NCI-H2029 (cell line): Measurements from ENCODE around the gene GRID1.
"Not testable (repeated sequence)": the region's sequence is repeated elsewhere in the genome, so short reads cannot be mapped to it uniquely, and the experiment has no call there.

Experiments
- DNase-seq: peaks from one replicate; lab custom pipeline; 2025; lab: John Stamatoyannopoulos, UW

Gene GRID1

DNA sequence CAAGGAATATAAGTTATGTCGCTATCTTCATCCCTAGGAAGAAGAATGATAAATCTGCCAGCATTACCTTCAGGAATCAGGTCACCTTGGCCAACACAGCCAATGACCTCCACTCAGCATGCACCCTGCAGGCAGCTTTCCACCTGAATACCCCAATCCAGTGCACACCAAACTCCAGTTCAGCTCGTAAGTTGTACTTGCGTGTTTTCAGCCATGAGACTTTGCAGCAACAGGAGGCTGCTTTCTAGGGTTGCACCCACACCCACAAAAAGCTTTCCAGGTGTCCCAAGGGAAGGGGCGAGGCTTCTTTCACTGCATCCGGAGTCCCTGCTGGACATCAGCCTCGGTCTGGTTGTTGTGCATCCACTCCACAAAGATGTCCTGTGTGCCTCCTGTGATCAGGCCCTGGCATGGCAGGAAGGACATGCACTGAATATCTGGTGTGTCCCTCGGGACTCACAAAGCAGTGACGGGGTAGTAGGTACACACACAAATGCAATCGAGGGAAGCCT, 282.9 kb downstream of the GRID1 start:
- no peak for DNase-seq

DNA sequence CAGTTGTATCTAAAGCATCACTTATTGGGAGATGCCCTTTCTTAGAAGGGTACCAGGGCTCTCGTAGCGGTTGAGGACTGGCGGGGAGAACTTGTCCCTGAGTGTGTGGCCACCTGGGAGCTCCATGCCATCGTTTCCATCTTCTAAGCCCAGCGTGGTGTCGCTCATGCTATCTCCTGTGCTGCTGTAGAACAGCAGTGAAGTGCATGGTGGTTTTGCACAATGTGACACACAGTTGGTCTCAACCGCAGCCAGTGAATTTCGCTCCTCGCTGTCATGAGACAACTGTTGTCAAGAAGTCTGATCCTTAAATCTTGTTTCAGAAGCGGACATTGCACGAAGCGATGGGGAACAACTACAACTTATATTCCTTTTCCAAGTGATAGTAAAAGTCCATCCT, 283.4 kb downstream of the GRID1 start:
- DNase-seq = no peak

DNA sequence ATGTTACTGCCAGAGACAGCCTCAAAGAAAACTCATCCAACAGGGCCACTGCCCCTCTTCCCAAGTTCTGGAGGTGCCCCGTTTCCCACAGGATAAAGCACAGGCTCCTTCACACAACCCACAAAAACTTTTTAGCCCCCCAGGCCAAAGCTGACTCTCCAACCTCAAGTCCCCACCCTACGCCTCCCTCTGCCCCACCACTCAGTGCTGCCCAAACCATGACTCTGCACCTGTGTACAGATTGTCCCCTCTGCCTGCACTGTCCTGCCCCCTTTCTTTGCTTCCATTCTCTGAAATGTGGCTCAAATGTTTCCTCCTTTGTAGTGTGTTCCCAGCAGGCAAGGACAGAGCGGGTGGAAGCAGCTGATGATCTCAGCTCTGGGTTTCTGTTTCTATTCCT, 284.0 kb downstream of the GRID1 start:
- DNase-seq = no peak

DNA sequence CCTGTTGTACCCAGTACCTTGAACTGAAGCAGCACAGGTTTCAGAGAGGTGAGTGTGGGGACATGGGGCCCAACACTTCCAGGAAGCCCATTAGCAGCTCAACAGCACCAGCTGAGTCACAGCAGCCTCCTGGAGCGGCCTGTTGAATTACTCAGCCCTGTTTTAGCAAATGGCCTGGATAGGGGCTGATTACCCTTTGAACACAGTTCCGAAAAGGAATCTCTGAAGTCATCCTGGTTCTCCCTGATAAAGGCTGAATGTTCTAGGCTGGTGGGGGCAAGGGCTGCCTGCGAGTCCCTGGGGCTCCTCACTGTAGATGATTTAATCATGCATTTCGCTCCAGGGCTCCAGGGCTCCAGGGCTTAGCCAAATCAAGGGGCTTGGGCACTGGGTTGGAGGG, 287.5 kb downstream of the GRID1 start:
- DNase-seq = no peak

DNA sequence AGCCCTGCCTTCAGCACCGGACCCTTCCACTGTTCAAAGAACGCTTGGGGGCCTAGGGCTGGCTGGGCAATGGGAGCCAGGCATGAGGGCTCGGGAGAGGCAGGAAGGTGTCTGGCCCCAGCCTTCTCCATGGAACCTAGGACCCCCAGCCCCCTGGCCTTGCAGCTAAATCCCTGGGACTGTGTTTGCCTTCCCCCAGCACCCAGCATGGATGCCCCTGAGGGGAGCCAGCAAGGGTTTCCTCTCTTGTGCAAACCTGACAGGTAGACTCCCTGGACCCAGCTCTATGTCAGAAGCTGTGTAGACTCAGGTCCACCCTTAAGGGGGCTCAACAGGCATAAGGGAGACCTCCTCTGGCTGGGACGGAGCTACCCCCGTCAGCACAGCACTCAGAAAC, 288.0 kb downstream of the GRID1 start:
- no peak for DNase-seq

DNA sequence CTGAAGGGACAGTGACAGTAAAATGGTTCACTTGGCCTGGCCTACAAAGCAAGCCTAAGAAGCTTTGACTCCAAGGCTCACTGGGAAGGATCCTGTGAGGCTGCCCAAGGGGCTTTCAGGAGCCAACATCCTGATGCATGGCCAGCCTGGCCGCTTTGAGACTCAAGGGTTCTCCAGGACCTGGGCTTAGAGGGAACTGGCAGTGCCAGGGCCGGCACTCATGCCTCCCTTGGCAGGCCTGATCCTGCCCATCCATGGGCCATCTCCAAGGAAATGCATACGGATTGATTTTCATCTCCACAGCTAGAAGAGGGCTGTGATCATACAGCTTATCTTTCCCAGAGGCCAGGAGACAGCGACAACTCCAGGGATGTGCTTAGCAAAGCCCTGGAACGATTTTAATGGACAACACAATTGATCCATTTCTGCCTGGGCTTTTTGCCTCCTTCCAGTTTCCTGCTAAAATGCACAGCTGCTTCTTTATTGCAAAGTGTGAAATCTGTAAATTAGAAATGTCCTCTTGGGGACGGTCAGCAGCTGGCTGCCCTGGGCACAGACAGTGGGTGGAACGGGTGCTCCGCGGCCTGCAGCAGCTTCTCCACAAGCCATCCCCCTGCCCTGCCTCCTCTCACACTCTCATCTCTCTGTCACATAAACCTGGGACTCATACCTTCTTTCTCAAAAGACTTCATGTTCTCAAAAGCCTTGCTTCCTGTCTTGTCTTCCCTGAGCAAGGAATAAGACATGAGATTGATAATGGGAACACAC, 288.5 kb downstream of the GRID1 start:
- DNase-seq = no peak

DNA sequence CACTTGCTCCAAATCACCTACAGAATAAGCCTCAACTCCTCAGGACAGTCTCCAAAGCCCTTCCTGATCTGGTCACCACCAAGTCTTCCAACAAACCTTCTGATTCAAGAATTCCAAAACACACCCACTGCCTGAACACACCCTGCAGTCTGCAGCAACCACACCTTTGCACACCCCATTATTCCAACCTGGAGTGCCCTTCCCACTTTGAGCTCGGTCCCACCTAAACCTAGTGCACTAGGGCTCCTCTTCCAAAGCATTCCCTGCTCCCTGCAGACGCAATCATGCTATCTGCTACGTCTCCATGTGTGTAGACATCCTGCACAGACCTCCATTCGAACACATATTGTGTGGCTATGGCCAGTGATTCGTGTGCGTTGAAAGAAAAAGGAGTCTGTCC, 289.3 kb downstream of the GRID1 start:
- no peak for DNase-seq

DNA sequence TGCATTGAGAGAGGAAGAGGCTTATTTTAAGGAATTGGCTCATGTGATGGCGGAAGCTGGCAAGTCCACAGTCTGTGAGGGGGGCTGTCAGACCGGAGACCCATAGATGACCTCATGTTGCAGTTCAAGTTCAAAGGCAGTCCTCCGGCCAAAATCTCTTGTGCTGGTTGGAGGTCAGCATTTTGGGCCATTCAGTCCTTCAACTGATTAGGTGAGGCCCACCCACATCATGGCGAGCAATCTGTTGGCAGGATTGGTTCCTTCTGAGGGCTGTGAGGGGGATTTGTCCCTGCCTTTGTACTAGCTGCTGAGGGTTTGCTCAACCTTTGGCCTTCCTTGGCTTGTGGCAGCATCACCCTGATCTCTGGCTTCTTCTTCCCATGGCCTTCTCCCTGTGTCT, 290.1 kb downstream of the GRID1 start:
- not testable (repeated sequence) for DNase-seq

DNA sequence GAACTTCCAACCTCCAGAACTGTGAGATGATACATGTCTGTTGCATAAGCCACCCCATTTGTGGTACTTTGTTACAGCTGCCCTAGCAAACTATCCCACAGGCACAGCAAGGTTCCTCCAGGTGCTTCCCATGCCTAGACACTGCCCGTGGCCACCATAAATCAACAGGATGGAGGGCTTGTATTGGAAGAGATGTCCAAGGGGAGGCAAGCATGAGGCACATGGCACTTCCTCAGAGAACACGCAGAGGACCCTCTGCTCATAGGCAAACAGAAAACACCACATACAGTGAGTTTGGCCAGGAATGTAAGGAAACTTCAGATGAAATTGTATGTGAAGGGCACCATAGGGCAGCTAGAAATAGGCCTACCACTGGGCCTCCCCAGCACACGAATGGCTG, 291.1 kb downstream of the GRID1 start:
- no peak for DNase-seq

DNA sequence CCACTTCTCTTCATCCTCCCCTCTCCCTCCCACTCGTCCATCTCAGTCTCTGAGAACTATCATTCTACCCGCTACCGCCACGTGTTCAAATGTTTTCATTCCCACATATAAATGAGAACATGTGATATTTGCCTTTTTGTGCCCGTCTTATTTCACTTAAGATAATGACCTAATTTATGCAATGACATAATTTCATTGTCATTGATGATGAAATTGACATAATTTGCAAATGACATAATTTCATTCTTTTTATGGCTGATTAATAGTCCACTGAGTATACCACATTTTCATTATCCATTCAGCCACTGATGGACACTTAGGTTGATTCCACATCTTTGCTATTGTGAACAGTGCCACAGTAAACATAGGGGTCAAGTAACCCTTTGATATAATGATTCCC, 292.3 kb downstream of the GRID1 start:
- no peak for DNase-seq

DNA sequence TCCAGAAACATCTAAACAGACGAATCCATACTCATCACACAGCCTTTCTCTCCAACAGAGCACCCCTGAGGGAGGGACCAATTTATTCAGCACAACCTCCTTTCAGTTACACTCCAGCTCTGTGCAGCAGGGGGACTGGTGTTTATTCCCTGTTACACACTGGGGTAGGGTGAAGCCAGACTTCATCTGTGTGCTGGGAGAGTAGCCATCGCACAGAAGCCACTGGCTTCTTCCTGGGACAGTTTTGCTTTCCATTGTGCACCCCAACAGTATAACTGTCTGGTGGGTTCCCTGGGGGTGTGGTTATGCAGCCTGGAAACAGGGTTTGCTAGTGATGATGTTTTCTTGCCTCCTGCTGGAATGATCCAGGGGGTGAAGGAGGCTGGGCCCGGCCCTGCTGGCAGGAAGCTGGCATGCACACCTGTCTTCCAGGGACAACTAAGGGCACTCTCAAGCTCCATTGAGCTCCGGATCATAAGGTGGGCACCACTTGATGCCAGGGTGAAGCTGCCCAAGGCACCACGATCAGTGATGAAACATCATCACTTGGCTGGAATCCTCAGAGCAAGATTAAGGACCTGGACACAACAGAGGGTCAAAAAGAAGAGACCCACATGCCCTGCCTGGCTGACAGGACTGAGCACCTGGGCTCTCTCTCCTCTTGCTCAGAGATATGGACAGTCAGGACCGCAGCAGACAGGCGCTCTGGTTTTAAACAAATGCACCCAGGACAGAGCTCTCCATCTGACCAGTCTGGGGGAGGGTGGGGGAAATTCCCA, 293.2 kb downstream of the GRID1 start:
- no peak for DNase-seq

DNA sequence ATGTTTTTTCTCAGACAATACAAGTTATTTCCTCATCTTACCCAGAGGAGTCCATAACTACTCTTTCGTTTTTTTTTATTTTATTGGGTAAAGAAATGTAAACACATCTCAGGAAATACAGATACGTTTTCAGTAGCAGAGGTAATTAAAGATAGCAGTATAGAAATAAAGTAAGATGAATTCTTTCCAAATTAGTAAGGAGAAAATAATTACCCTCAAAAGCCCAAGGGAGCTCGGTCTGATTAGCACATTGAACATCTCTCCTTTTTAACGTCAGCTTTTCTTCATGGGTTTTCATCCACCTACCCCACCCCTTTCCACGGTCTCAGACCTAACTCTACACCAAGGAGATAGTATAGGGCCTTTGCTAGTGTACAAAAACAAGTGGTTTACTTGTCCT, 294.2 kb downstream of the GRID1 start:
- no peak for DNase-seq

DNA sequence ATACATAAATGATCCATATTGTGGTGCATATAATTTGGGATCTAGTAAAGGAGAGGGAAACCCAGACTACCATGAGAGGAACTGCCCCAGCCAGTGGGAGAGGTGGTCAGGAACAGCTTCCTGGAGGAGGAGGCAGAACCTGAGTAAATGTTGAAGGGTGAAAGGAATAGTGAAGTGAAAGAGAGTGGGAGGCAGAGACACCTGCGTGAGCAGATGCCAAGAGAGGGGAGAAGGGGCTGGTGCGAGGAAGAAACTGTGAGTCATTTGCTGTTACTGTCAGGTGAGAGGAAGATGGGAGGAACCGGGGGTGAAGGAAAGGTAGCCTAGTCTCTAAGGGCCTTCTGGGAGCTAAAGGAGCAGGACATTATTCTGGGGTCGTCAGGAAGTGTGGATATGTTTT, 294.8 kb downstream of the GRID1 start:
- DNase-seq = no peak

DNA sequence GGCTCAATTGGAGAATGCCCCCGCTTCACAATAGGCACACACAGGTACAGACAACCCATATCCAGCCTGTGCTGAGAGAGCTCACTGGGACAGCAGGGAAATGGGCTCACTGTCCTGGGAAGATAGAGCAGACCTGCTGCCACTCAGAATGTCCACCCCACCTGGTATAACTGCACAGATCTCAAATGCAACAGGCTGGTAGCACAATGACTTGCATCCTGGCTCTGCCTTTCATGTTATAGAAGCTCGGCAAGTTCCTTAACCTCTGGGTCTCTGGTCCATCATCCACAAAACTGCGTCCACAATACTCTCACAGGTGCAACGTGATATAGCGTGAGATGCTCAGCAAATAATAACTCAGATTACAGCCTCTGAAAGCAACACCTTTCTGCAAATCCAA, 295.4 kb downstream of the GRID1 start:
- DNase-seq = no peak

DNA sequence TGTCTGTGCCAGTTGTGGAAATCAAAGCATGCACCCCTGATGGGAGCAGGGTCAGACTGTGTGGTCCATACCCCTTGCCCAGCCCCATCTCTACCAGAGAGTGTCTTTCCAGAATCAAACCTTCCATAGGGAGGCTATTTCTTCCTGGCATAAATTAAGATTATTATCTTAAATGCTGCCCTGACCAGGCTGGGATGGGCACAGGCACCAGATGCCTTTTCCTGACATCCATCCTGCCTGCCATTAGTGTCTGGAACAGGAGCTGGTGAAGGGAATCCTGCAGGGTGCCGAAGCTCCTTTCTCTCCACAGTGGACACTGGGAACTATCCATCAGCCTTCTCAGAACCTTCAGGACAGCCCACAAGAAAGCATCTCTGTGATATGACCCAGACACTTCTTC, 296.3 kb downstream of the GRID1 start:
- no peak for DNase-seq

DNA sequence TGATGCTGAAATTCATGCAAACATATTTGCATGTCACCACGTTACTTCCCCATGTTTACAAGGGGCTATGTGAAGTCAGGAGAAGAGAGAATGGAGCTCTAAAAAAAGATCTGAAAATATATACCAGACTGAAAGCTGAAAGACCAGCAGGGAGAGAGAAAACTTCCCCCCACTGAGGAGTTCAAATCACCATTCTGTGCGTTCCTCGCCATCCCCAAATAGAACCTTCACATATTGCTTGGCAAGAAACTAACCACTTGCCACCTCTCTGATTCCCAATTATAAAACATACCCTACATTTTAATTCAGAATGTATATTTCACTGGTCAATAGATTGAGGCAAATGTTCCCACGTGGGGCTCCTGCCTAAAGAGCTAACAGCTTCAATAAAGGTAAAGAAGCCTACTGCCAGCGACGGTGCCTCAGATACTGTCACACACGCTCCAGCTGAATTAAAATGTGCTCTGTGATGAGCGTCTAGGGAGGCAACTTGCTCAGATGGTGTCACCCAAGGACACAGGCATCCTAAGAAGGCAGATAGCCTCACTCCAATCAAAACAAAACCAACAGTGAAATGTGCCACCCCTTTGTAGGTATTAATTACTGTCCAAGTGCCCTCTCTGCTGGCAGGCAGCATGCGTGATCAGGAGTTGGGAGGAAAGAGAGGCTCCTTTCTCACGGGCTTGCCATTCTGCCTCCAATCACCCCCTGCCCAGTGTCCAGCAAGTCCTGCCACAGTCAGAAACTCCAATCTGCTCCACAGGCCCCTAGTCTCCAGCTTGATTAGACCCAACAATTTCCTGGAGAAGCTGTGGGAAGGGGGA, 298.2 kb downstream of the GRID1 start:
- no peak for DNase-seq

DNA sequence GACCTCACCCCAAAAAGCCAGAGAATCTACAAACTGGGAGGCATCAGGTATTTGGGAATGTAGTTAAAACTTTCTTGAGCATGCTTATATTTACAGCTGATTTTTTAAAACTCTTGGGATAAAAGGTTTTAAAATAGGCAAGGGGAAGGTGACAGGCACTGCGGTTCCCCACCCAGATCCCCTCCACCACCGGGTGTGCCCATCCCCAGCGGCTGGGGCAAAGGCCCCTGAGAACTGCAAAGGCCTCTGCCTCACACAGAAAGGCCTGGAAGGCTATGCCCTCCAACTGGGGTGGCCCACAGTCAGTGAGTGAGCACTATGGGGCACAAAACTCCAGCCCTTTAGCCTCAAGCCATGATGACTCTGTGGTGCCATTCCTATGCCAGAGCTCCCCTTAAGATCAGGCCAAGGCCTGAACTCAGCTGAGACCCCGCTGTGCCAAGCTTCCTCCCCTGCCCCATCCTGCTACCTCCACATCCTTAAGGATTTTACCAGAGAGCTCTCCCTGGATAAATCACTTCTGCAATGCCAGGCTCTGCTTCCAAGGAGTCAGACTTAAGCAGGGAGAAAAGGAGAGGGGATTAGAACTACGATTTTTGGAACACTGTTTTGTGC, 299.1 kb downstream of the GRID1 start:
- DNase-seq = no peak

DNA sequence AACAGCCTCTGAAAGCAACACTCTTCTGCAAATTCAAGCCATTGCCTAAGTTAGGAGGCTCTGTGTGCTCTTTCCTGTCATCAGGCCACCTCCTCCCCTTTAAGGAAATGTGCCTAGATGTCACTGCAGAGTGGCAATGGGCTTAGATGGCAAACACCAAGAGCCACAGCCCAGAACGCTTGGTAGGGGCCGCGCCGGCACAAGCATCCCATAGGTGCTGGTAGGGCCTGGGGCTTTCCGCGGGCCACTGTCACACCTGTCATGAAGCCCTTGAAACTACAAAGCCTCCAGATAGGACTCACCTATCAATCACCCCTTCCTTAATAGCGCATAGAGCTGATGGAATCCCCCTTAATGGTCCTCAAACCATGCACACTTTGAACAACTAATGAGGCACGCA, 299.9 kb downstream of the GRID1 start:
- DNase-seq = no peak

DNA sequence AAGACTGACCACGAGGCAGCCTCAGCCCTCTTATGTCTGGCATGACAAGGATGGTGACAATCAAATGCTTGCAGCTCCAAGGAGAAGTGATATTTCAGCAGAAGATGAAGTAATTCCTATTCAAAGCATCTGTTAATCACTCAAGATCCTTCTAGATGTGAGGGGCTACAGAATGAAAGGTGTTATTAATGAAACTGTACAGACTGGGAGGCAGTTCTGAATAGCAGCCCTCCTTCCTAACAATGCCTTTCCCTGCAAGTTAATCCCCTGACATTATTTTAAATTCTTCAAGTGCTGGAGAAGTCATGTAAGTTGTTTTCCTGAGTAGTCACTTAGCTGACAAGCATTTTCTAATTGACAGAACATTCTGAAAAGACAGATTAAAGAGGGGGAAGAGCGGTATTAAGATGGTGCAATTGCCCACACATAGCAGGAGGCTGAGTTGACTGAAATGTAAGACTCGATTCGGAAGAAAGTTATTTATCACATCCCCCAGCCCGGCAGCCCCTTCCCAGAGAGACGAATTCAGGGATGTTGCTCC, 300.8 kb downstream of the GRID1 start:
- no peak for DNase-seq

DNA sequence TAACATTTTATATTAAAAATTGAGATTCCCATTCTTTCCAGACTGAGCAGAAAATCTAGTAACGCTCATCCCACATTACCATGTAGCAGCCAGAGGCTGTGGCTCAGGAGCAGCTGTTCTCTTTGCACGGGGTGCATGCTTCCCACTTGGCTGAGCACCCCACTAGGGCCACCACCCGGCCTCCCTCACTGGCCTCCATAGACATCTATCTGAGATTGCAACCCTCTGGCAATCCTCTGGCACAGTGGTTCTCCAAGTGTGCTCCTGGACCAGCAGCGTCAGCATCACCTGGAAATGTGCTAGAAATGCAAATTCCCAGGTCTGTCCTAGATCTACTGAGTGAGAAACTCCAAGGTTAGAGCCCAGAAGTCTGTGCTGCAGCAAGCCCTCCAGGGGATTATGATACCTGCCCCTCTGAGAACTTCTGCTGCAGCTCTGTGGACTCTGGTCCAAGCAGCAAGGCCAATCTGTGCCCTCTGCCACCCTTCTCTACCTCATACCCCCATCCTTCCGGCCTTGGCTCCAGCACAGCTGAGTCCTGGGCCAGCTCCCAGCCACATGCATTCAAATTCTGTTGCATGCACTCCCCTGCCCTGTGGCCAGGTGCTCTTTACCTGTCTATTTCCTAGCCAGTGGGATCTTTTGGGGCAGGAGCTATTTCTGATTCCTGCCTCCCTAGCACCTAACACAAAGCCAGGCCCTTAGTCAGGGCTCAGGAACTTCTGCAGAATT, 301.5 kb downstream of the GRID1 start:
- DNase-seq = no peak

DNA sequence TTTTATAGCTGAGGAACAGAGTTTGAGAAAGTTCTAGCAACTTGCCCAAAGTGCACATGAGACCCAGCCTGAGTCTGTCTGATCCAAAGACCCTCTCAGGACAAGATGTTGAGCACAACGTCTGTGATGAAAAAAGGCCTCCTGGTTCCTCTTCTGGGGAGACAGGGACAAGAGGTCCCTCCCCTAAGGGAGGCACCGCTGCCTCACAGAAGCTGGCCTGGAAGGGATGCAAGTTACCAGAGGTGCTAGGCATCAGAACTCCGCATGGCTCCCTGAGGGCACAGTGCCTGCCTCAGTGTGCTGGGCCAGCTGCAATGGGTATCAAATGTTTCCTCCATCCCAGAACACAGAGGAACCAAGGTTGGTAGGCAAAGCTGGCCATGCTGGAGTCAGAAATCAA, 302.4 kb downstream of the GRID1 start:
- no peak for DNase-seq
